H9 (cell line): Measurements from ENCODE around the gene NEK6. TPM values are rescaled to one million over a fixed set of nuclear protein-coding genes. Genes with fewer than 3 reads are reported as not detected.

ENCODE experiments used
- DNase-seq: peaks from one replicate; pipeline ENCODE4 v3.0.0-alpha.2; 2017
- H2AFZ ChIP-seq: one replicate; pipeline ENCODE4 v1.6.1; 2013; ENCODE audit warnings: mild to moderate bottlenecking, low read length, control low read depth, moderate library complexity
- H2AK5ac ChIP-seq: 2 replicates; pipeline ENCODE4 v1.6.1; 2013; ENCODE audit warnings: low read length, control low read depth, mixed read lengths; ENCODE audit not compliant: insufficient read length
- H2BK120ac ChIP-seq: one replicate; pipeline ENCODE4 v1.6.1; 2013; ENCODE audit warnings: low read depth, mild to moderate bottlenecking, low read length, control low read depth, inconsistent platforms; ENCODE audit not compliant: poor library complexity, severe bottlenecking
- H2BK12ac ChIP-seq: 2 replicates; pipeline ENCODE4 v1.6.1; 2013; ENCODE audit warnings: low read length, control low read depth, mixed read lengths, low read depth; ENCODE audit not compliant: insufficient read length
- H2BK15ac ChIP-seq: 2 replicates; pipeline ENCODE4 v1.6.1; 2013; ENCODE audit warnings: low read depth, low read length, control low read depth
- H2BK20ac ChIP-seq: one replicate; pipeline ENCODE4 v1.6.1; 2013; ENCODE audit warnings: low read depth, mild to moderate bottlenecking, low read length, control low read depth, inconsistent platforms; ENCODE audit not compliant: poor library complexity, severe bottlenecking
- H2BK5ac ChIP-seq: 2 replicates; pipeline ENCODE4 v1.6.1; 2013; ENCODE audit warnings: low read length, control low read depth, mixed read lengths; ENCODE audit not compliant: insufficient read length
- H3K14ac ChIP-seq: 2 replicates; pipeline ENCODE4 v1.6.1; 2013; ENCODE audit warnings: low read length, control low read depth; ENCODE audit not compliant: insufficient read depth
- H3K18ac ChIP-seq: 2 replicates; pipeline ENCODE4 v1.6.1; 2013; ENCODE audit warnings: low read depth, mild to moderate bottlenecking, mixed read lengths, low read length, control low read depth; ENCODE audit not compliant: insufficient read length
- H3K23ac ChIP-seq: 2 replicates; pipeline ENCODE4 v1.6.1; 2013; ENCODE audit warnings: low read length, control low read depth, mixed read lengths, low read depth; ENCODE audit not compliant: insufficient read length
- H3K23me2 ChIP-seq: 2 replicates; pipeline ENCODE4 v1.6.1; 2013; ENCODE audit warnings: low read depth, mild to moderate bottlenecking, mixed read lengths, low read length, control low read depth; ENCODE audit not compliant: insufficient read length, poor library complexity, severe bottlenecking
- H3K27ac ChIP-seq: 2 replicates; pipeline ENCODE4 v1.5.1; 2013; ENCODE audit warnings: low read length, control low read depth, mixed read lengths, low read depth; ENCODE audit not compliant: insufficient read length
- H3K27me3 ChIP-seq: 2 replicates; pipeline ENCODE4 v1.6.1; 2013; ENCODE audit warnings: low read length, control low read depth, inconsistent platforms; ENCODE audit not compliant: insufficient read depth
- H3K4ac ChIP-seq: 2 replicates; pipeline ENCODE4 v1.6.1; 2013; ENCODE audit warnings: low read depth, mild to moderate bottlenecking, control low read depth, inconsistent platforms, low read length, moderate library complexity
- H3K4me1 ChIP-seq: 2 replicates; pipeline ENCODE4 v1.6.1; 2013; ENCODE audit warnings: low read length, control low read depth, inconsistent platforms; ENCODE audit not compliant: insufficient read depth
- H3K4me2 ChIP-seq: 2 replicates; pipeline ENCODE4 v1.6.1; 2013; ENCODE audit warnings: low read length, control low read depth, mixed read lengths; ENCODE audit not compliant: insufficient read length, insufficient read depth
- H3K56ac ChIP-seq: 2 replicates; pipeline ENCODE4 v1.6.1; 2013; ENCODE audit warnings: low read depth, mild to moderate bottlenecking, mixed read lengths, low read length, control low read depth; ENCODE audit not compliant: insufficient read length
- H3K79me1 ChIP-seq: 2 replicates; pipeline ENCODE4 v1.6.1; 2013; ENCODE audit warnings: low read depth, mild to moderate bottlenecking, moderate library complexity, low read length, control low read depth, inconsistent platforms; ENCODE audit not compliant: insufficient read depth, poor library complexity, severe bottlenecking
- H3K79me2 ChIP-seq: 2 replicates; pipeline ENCODE4 v1.6.1; 2013; ENCODE audit warnings: low read length, control low read depth, inconsistent platforms; ENCODE audit not compliant: insufficient read depth
- H3K9ac ChIP-seq: 2 replicates; pipeline ENCODE4 v1.6.1; 2013; ENCODE audit warnings: low read length, control low read depth, mixed read lengths; ENCODE audit not compliant: insufficient read length; ENCODE audit errors: extremely low read depth
- H3K9me3 ChIP-seq: one replicate; pipeline ENCODE4 v1.6.1; 2013; ENCODE audit warnings: low read depth, low read length, inconsistent platforms; ENCODE audit not compliant: control insufficient read depth
- H3T11ph ChIP-seq: one replicate; pipeline ENCODE4 v1.6.1; 2013; ENCODE audit warnings: mild to moderate bottlenecking, low read length, control low read depth, inconsistent platforms
- H4K20me1 ChIP-seq: one replicate; pipeline ENCODE4 v1.6.1; 2013; ENCODE audit not compliant: control insufficient read depth, insufficient read length, insufficient read depth
- H4K5ac ChIP-seq: 2 replicates; pipeline ENCODE4 v1.6.1; 2013; ENCODE audit warnings: low read depth, mild to moderate bottlenecking, mixed read lengths, low read length, control low read depth; ENCODE audit not compliant: insufficient read length
- H4K8ac ChIP-seq: replicated peaks from 2 replicates; pipeline ENCODE4 v1.6.1; 2013; ENCODE audit warnings: low read length, control low read depth, mixed read lengths, low read depth; ENCODE audit not compliant: insufficient read length
- H4K91ac ChIP-seq: 2 replicates; pipeline ENCODE4 v1.6.1; 2013; ENCODE audit warnings: low read depth, mild to moderate bottlenecking, moderate library complexity, mixed read lengths, low read length, control low read depth; ENCODE audit not compliant: insufficient read length
- H3K27ac Mint-ChIP-seq, 3 experiments: 2 replicates in 2 of 3; 3 replicates in 1 of 3; pipeline ENCODE4 v1.8.0; 2020 to 2021; ENCODE audit warnings: mixed read lengths in 3 of 3, mild to moderate bottlenecking in 1 of 3, moderate library complexity in 1 of 3
- H3K27me3 Mint-ChIP-seq: 2 replicates; pipeline ENCODE4 v1.8.0; 2021; ENCODE audit warnings: low read depth, mild to moderate bottlenecking, moderate library complexity, mixed read lengths
- H3K36me3 Mint-ChIP-seq, 3 experiments: 2 replicates in 2 of 3; 3 replicates in 1 of 3; pipeline ENCODE4 v1.8.0; 2020 to 2021; ENCODE audit warnings: low read depth in 3 of 3, mixed read lengths in 3 of 3; ENCODE audit not compliant: insufficient read depth in 1 of 3
- H3K4me1 Mint-ChIP-seq, 2 experiments: 2 replicates each; pipeline ENCODE4 v1.8.0; 2020; ENCODE audit warnings: mixed read lengths in 2 of 2
- H3K4me3 Mint-ChIP-seq, 2 experiments: 2 replicates in 1 of 2; 3 replicates in 1 of 2; pipeline ENCODE4 v1.8.0; 2020 to 2021; ENCODE audit warnings: mild to moderate bottlenecking in 2 of 2, mixed read lengths in 2 of 2, moderate library complexity in 1 of 2
- H3K9me3 Mint-ChIP-seq, 2 experiments: 2 replicates in 1 of 2; 3 replicates in 1 of 2; pipeline ENCODE4 v1.8.0; 2020; ENCODE audit warnings: mild to moderate bottlenecking in 2 of 2, mixed read lengths in 2 of 2, moderate library complexity in 1 of 2
- WGBS: extraction: QIAGEN DNeasy Blood & Tissue Kit; methylation state at CpG from one replicate; pipeline ENCODE4 v1.1.7; 2013; ENCODE audit warnings: missing lambda C conversion rate, low lambda C conversion rate, mixed read lengths; ENCODE audit not compliant: insufficient read length; ENCODE audit errors: extremely low coverage; 5-methylcytosine and 5-hydroxymethylcytosine counted together
- total RNA-seq: library from RNA; stranded (reverse); gene quantifications from 2 replicates; pipeline ENCODE4 v1.2.1, GENCODE V29; 2021
- TF ChIP-seq, protein P1 (sequence below): fragments of 200-600 bp; sonication (generic); conservative IDR thresholded peaks from 3 replicates; pipeline ENCODE4 v1.8.0; 2021; ENCODE audit warnings: antibody characterized with exemption, mild to moderate bottlenecking

NEK6 gene
- total RNA-seq, 1 experiment from 2014 or later = 14.3 TPM

DNA sequence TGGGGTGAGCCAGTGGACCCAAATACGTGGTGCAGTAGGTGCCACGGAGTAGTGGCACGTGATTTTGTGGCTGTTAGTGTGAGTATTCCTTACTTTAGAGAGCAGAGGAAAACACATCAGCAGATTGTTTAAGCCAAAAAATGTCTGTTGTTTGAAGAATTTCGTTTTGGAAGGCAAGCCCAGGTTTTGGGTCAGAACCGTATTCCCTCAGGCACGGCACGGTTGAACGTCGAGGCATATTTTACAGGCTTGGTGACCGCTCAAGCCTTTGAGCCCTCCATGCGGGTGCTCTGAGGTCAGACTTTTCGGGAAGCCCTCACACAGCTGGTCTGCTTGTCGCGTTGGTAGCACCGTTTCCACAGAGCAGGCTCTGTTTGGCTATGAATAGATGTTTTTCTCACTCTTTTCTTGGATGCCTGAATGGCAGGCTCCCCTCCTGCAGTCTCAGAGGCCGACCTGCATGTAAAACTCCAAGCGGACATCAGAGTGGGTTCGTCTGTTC lies 27.2 kb downstream of the NEK6 start:
- no peak overlapping the region for H3K4ac ChIP-seq
- H4K5ac ChIP-seq = no peak overlapping the region
- no peak overlapping the region for H3K9ac ChIP-seq
- Mint-ChIP-seq H3K27ac (peak overlapping the region in 1 of 3 experiments; percentile 83; a peak in 2 of 7 replicates), H3K27me3 (no peaks in the 10 kb centered on the region; the same call in 1 of the 2 replicates), H3K4me1 (peaks cover 6 to 18% of the 10 kb centered on the region in 2 experiments; a peak in 3 of 4 replicates), H3K9me3 (no peaks in the 10 kb centered on the region; a peak in 1 of 5 replicates), H3K36me3 (peaks cover 0 to 6% (median 0%) of the 10 kb centered on the region in 3 experiments; a peak in 3 of 7 replicates), H3K4me3 (no peak overlapping the region)
- no peak overlapping the region for H2BK5ac ChIP-seq
- TF ChIP-seq, protein P1, sequence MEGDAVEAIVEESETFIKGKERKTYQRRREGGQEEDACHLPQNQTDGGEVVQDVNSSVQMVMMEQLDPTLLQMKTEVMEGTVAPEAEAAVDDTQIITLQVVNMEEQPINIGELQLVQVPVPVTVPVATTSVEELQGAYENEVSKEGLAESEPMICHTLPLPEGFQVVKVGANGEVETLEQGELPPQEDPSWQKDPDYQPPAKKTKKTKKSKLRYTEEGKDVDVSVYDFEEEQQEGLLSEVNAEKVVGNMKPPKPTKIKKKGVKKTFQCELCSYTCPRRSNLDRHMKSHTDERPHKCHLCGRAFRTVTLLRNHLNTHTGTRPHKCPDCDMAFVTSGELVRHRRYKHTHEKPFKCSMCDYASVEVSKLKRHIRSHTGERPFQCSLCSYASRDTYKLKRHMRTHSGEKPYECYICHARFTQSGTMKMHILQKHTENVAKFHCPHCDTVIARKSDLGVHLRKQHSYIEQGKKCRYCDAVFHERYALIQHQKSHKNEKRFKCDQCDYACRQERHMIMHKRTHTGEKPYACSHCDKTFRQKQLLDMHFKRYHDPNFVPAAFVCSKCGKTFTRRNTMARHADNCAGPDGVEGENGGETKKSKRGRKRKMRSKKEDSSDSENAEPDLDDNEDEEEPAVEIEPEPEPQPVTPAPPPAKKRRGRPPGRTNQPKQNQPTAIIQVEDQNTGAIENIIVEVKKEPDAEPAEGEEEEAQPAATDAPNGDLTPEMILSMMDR = no peak
- H2BK15ac ChIP-seq = no peak overlapping the region
- no peak overlapping the region for H3K18ac ChIP-seq
- no peaks in the 10 kb centered on the region for H3K4me1 ChIP-seq
- H3K56ac ChIP-seq = no peak overlapping the region
- H2AFZ ChIP-seq = no peak overlapping the region
- H4K8ac ChIP-seq = no peak overlapping the region
- WGBS = no CpG with 5 or more reads among the region's 18 CpGs
- no peaks in the 10 kb centered on the region; the same call in 1 of the 2 replicates for H3K79me2 ChIP-seq
- no peaks in the 10 kb centered on the region for H3K79me1 ChIP-seq
- H3K23ac ChIP-seq = no peak overlapping the region
- DNase-seq = no peak
- no peak overlapping the region for H2BK12ac ChIP-seq
- H3K27me3 ChIP-seq = no peaks in the 10 kb centered on the region
- H2BK120ac ChIP-seq = no peak overlapping the region
- peaks cover 2% of the 10 kb centered on the region for H3K23me2 ChIP-seq
- no peak overlapping the region for H2BK20ac ChIP-seq
- no peak overlapping the region for H4K91ac ChIP-seq
- no peaks in the 10 kb centered on the region for H4K20me1 ChIP-seq
- no peak overlapping the region for H3K14ac ChIP-seq
- no peak overlapping the region for H2AK5ac ChIP-seq
- H3K9me3 ChIP-seq = no peaks in the 10 kb centered on the region
- no peak overlapping the region for H3K27ac ChIP-seq
- no peak overlapping the region for H3K4me2 ChIP-seq
- no peak overlapping the region for H3T11ph ChIP-seq
